Cortex of kidney (tissue), 1 donor: ENCODE measurements around the gene RGS10.
"Not testable (repeated sequence)": the region's sequence is repeated elsewhere in the genome, so short reads cannot be mapped to it uniquely, and the experiment has no call there.

Experiments
- DNase-seq: peaks from one replicate; lab custom pipeline; 2025; lab: John Stamatoyannopoulos, UW

The RGS10 gene

GRCh38 chr10:119468542-119469324 is 73.8 kb downstream of the RGS10 start:
- no peak for DNase-seq

- DNase-seq, result no peak
Measured at GRCh38 chr10:119466655-119467054, 75.9 kb downstream of the RGS10 start.

- no peak for DNase-seq
Measured at GRCh38 chr10:119466076-119466475, 76.4 kb downstream of the RGS10 start.

DNA sequence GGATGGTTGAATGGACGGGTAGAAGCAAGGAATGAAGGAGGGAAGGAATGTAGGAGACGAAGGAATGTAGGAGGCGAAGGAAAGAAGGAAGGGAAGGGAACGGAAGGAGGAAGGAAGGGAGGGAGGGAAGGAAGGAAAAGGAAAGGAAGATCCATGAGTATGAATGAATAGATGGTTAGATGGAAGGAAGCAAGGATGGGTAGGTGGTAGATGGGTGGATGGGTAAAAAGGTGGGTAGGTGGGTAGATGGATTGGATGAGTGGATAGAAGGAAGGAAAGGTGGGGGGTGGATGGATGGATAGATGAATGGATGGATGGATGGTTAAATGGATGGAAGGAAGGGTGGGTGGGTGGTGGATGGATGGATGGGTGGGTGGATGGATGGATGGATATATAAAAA is 77.4 kb downstream of the RGS10 start:
- DNase-seq, result no peak

- not testable (repeated sequence) for DNase-seq
Measured at GRCh38 chr10:119463195-119463594, 79.3 kb downstream of the RGS10 start.

- DNase-seq, result no peak
Measured at GRCh38 chr10:119462773-119463172, 79.7 kb downstream of the RGS10 start.

- DNase-seq, result no peak
Measured at GRCh38 chr10:119461923-119462322, 80.6 kb downstream of the RGS10 start.

DNA sequence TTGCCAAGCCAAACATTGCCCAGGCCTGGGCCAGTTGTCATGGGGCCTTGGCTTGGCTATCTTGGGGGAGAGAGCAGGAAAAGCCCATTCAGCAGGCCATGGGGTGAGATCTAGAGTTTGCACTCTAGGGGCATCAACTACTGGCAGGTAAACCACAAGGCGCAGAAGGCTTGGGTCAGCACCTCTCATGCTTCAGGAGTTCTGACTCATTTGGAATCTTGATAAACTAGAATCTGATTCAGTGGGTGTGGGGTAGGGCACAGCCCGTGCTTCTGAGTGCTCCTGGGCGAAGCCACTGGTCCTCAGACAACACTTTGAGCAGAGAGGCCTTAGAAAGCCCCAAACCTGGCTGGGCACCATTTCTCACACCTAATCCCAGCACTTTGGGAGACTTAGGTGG is 81.1 kb downstream of the RGS10 start:
- no peak for DNase-seq

GRCh38 chr10:119460369-119461195 is 81.9 kb downstream of the RGS10 start:
- DNase-seq, result no peak

GRCh38 chr10:119459681-119460340 is 82.7 kb downstream of the RGS10 start:
- DNase-seq, result no peak

GRCh38 chr10:119457966-119458766 is 84.4 kb downstream of the RGS10 start:
- DNase-seq, result no peak

GRCh38 chr10:119456435-119456810 is 86.1 kb downstream of the RGS10 start:
- no peak for DNase-seq

DNA sequence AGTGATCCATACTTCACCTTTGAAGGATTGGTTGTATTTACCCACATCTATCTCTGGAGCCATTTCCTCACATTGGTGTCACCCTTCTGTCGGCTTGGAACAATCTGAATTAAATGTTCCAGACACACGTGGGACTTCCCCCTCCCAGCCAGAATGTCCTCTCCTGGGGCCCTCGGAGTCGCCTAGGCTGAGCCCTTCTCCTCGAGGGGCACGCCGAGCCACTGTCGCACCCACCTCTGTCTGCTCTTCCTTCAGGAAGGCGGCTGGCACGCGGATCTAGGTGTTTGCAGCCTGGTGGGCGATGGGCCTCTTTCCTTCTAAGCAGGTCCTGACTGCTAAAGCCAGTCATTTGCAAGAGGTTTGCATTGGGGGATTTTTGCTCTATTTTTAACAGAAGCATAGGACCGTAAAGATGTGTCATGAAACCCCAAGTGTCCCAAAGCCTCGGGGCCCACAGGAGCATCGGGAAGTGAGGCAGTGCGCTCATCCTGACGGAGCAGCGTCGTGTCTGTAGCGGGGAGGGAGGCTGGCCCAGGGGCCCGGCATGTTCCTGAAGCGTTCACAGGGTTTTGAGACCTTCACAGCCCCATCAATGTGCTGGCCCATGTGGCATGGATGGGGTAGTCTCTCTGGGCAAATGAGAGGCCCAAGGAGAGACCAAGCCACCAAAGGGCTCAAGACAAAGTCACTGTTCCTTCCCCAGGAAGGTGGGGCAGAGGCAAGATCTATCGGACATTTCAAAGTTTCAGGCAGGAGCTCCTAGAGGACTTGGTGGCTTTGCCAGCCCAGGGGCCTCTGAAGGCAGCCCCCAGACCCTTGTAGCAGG is 86.7 kb downstream of the RGS10 start:
- no peak for DNase-seq

DNA sequence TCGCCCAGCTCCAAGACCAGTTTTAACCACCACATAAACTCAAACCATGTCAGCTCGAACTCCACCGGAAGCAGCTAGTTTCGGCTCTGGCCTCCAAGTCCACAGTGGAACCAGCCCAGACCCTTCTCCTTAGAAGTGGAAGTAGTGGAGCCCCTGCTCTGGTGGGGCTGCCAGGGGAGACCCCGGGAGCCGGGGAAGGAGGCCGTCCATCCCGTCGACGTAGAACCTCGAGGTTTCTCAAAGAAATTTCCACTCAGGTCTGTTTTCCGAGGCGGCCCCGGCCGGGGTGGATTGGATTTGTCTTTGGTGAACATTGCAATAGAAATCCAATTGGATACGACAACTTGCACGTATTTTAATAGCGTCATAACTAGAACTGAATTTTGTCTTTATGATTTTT is 87.5 kb downstream of the RGS10 start:
- DNase-seq, result no peak

GRCh38 chr10:119454316-119454715 is 88.2 kb downstream of the RGS10 start:
- DNase-seq, result no peak

GRCh38 chr10:119453313-119453712 is 89.2 kb downstream of the RGS10 start:
- DNase-seq, result no peak

DNA sequence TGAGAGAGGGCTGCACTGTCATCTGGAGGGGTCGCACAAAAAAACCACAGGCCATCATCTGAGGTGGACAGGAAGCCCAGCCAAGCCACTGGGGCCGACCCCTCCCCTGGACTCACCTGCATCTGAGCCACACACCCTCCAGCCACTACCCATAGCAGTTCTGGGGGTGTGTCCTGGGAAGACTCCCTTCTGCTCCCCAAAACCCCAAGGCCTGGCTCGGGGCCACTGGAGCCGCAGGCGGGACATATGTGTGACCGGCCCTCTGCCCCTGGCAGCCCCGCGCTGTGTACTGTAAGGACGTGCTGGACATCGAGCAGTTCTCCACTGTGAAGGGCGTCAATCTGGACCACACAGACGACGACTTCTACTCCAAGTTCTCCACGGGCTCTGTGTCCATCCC is 90.1 kb downstream of the RGS10 start:
- no peak for DNase-seq

DNA sequence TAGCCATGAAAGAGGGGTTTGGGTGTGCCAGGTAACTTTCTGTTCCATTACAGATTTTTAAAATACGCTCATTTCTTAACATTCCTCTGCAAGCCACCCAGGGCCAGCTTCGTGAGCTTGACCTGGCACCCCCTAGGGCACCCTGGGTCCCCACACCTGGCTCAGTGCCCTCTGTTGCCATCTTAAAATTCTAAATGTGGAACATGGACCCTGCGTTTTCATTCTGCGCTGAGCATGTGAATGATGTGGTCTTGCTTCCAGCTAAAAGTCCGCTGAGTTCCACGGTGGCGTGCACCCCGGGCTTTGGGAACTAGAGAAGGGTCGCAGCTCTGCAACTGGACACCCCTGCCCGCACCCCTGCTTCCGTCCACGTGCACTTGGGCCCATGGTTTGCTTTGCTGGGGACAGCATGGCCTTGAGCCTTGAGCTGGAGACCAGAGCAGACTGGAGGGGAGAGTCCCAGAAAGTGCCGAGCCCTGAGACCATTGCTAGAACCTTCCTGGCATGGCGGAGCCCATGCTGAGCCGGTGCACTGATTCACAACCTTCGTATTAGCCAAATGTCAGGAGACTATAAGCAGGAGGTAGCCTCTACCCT is 91.1 kb downstream of the RGS10 start:
- DNase-seq, result no peak

- no peak for DNase-seq
Measured at GRCh38 chr10:119450606-119451299, 91.8 kb downstream of the RGS10 start.
